Brain pericyte (primary cell): ENCODE data around the gene PRSS3.
"Not testable (repeated sequence)": the region's sequence is repeated elsewhere in the genome, so short reads cannot be mapped to it uniquely, and the experiment has no call there.

ENCODE experiments used
- DNase-seq: peaks from one replicate; pipeline ENCODE4 v3.0.0-alpha.2; 2012; ENCODE audit warnings: low read depth, low spot score

Gene PRSS3

GRCh38 chr9:33817327-33818166, 22.2 kb downstream of the PRSS3 start:
- DNase-seq: peak; percentile 26

GRCh38 chr9:33818167-33818846, 22.9 kb downstream of the PRSS3 start:
- DNase-seq: no peak

GRCh38 chr9:33818847-33819500, 23.6 kb downstream of the PRSS3 start:
- DNase-seq: no peak

- no peak for DNase-seq
Observed at GRCh38 chr9:33820231-33820745, 24.9 kb downstream of the PRSS3 start.

GRCh38 chr9:33823801-33824200, 28.4 kb downstream of the PRSS3 start:
- DNase-seq: no peak

- DNase-seq: not testable (repeated sequence)
Observed at GRCh38 chr9:33827285-33827684, 31.9 kb downstream of the PRSS3 start.

- DNase-seq: not testable (repeated sequence)
Observed at GRCh38 chr9:33829641-33830230, 34.4 kb downstream of the PRSS3 start.

- no peak for DNase-seq
Observed at GRCh38 chr9:33835625-33836260, 40.4 kb downstream of the PRSS3 start.

GRCh38 chr9:33836261-33836660, 40.9 kb downstream of the PRSS3 start:
- not testable (repeated sequence) for DNase-seq

- no peak for DNase-seq
Observed at GRCh38 chr9:33837138-33837537, 41.8 kb downstream of the PRSS3 start.

GRCh38 chr9:33840381-33840780, 45.0 kb downstream of the PRSS3 start:
- DNase-seq: no peak

GRCh38 chr9:33843312-33843961, 48.1 kb downstream of the PRSS3 start:
- no peak for DNase-seq

GRCh38 chr9:33846231-33846630, 50.9 kb downstream of the PRSS3 start:
- DNase-seq: no peak

GRCh38 chr9:33847894-33848205, 52.5 kb downstream of the PRSS3 start:
- not testable (repeated sequence) for DNase-seq
